HT-29 (cell line): Measurements from ENCODE around the gene DCTD. TPM values are rescaled to one million over a fixed set of nuclear protein-coding genes. Genes with fewer than 3 reads are reported as not detected.
A peak's percentile ranks its signal among the peaks of the same experiment; 100 is the strongest.

Experiments used
- DNase-seq: peaks from one replicate; pipeline ENCODE4 v3.0.0-alpha.2; 2015; ENCODE audit warnings: low spot score
- total RNA-seq: library from RNA; depleted of rRNA; stranded (reverse); fragments of >200 nt; shearing (Covaris generic); gene quantifications from 2 replicates; pipeline ENCODE4 v1.2.3, GENCODE V29; 2014; rRNA removed

The DCTD gene
- total RNA-seq, result 44.1 and 55.1 TPM in 2 replicates

DNA sequence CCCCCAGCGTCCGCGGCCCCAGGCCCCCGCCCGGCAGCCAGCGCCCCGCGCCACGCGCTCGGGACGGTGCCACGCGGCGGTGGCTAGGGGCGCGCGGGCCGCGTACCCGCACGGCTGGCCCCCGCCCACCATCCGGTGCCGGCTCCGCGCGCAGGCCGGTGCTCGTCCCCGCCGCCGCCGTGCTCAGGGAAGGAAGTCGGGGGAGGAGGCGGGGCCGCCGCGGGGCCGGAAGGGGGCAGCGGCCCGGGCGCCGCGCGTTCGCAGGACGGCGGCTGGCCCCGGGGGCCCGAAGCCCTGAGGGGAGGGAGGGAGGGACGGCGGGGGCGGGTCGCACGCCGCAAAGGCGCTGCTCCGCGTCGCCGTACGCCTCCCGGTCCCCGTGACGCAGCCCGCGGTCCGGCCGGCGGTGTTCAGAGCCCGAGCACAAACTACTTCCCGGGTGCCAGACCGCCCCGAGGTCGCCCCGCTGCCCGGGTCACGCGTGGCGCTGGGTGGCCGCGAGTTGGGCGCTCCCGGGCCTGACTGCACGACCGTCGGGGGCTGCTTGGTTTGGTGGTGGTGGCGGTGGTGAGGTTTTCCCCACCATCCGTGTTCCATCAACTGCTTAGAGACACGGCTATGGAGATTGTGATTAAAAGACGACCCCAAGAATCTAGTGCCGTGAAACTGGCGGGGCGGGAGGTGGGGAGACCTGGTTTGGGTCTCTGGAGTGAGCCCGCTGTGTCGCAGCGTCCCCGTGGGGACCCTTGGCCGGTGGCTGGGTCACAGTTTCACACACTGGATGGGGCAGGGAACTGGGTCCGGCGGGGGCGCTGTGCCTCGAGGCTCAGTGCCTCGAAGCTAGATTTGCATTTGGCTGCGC lies at the start of gene DCTD:
TSS of gene DCTD (minus strand) at position 205 of the 862 bp plus-strand sequence. CDS start 1,818 bp downstream, outside the sequence.
- DNase-seq, result peak; percentile 52

DNA sequence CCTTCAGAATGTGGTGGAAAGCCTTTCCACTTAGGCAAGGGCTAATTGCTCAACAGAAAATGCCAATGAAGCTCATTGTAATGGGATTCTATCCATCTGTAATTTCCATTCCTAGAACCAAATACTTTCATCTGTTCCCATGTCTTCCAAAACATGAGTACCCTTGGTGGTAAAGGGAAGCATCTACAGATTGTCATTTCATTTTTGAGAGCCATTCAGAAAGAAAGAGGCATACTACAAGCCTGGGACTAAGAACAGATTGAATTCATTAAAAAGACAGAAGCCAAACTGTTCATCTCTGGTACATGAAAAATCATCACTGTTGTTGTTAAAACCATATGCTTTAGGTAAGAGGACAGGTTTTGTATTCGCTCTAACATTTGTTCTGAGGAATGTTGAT lies 43.6 kb upstream of the DCTD start:
- DNase-seq, result no peak

DNA sequence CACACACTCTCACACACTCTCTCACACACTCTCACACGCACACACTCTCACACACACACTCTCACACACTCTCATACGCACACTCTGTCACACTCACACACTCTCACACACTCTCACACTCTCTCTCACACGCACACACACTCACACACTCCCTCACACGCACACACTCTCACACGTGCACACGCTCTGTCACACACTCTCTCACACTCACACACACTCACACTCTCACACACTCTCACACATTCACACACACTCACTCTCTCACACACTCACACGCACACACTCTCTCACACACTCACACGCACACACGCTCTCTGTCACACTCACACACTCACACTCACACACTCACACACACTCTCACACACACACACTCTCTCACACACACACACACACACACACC lies 43.0 kb upstream of the DCTD start:
- DNase-seq, result no peak

DNA sequence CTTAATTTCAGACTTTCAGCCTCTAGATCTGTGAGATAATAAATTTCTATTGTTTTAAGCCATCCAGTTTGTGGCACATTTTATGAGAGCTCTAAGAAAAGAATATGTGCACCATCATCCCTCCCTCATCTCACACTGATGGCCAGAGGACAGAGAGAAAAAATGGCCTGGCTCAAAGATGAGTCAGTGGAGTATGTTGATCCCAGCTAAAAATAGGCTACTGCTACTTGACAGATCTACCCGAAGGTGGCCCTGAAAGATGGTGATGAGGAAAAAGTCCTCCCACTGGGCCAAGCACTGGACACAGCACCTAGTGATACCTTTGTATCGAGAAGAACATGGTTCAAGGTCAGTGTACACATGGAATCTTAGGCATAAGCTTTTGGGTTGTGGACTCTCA lies 38.2 kb upstream of the DCTD start:
- DNase-seq, result no peak

DNA sequence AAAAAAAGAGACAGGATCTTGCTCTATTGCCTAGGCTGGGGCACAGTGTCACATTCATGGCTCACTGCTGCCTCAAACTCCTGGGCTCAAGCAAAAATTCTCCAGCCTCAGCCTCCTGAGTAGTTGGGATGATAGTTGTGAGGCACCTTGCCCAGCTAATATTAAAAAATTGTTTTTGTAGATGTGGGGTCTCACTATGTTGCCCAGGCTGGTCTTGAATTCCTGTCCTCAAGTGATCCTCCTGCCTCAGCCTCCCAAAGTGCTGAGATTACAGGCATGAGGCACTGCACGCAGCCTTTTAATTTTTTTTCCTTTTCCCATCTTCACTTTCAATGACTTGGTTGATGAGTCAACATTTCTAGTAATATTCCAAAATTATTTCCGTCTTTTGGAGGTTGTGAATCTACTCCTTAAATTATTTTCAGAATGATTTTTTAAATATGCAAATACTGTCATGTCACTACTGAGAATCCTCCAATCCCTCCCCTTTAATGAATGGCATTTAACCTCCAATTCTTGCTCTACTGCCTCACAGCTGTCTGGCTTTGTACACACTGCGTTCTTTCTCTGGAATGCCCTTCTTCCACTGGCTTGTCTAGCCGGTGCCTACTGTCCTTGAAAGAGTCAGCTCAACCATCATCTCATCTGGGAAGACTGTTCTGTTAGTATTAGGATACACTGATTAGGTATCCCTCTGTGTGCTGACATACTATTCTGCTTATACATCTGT lies 27.5 kb upstream of the DCTD start:
- no peak for DNase-seq

DNA sequence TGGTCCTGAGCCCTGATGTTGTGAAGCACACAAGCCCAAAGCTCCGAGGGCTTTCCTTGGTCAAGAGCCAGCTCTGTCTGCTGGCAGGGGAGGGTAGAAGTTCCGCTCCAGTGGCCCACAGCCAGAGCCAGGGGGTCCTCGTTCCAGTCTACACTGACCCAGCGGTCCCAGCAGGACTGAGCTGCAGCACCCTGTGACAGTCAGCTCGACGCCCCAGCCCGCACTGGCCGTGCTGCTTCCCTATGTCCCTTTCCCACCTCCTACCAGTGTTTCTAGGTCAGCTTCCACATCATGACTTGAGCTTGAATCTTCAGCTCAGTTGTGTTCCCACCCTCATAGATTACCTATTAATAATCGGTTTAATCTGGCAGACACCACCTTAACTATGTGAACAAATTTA lies 22.5 kb upstream of the DCTD start:
- DNase-seq, result no peak

DNA sequence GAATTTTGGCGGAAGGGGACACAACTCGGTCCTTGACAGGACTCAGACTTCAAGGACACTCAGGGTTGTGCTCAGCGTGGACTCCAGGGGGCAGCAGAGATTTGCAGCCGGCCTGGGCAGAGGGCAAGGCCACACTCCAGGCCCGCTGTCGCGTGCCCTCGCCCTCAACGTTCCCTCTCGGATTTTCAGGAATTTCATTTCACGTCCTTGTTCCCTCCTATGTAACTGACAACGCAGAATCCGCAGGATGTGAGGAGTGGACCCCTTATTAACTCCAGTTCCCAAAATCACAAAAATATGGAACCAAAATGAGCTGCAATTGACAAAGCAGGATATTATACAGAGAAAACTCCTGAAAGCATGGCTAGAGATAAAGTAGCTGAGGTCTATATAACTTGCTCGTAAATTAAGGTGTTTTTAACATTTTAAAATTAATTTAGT lies 21.0 kb upstream of the DCTD start:
- DNase-seq, result peak; percentile 64

DNA sequence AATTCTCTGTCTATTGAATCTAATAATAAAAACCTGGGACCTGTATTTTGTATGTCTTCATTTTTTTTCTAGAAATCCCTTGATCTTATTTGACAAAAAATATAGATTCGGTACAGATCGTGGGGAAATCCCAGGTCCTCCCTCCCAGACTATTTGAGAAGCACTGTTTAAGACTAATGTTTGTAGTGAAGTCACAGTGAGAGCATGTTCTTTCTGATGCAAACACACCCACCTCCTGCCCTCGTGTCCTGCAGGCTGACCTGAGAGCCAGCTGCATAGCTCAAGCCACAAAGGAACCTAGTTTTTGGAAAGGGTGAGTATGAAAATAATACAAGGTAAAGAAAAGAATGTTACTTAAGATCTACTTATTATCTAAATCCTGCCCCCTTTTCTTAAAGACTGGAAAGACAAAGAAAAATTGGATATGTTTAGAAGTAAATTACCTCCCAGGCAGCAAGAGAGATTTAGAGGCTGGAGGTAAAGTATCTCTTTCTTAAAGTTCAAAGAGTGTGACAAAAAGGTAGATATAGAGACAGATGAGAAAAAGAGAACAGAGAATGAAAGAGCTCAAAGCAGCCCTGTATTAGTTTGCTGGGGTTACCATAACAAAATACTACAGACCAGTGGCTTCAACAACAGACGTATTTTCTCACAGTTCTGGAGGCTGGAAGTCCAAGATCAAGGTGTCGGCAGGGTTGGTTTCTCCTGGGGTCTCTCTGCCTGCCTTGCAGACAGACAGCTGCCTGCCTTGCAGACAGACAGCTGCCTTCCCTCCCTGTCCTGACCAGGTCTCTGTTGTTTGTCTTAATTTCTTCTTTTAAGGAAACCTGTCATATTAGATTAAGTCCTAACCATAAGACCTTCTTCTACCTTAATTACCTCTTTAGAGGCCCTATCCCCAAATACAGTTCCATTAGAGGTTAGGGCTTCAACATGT lies 20.4 kb upstream of the DCTD start:
- no peak for DNase-seq

DNA sequence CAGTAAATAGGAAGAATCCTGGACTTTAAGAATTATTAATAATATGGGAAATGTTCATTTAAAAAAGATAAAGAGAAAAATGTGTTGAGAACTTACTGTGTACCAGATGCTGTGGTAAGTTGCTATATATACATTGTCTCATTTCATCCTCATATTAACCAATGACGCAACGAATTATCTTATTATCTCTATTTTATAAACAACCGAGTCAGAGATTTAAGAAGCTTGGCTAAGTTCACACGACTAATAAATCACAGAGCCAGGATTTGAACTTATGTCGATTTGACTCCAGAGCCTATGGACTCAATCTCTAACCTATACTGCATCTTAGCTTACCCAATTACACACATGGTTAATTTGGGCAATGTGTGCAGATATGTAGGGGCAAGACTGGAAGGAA lies 15.5 kb upstream of the DCTD start:
- no peak for DNase-seq

DNA sequence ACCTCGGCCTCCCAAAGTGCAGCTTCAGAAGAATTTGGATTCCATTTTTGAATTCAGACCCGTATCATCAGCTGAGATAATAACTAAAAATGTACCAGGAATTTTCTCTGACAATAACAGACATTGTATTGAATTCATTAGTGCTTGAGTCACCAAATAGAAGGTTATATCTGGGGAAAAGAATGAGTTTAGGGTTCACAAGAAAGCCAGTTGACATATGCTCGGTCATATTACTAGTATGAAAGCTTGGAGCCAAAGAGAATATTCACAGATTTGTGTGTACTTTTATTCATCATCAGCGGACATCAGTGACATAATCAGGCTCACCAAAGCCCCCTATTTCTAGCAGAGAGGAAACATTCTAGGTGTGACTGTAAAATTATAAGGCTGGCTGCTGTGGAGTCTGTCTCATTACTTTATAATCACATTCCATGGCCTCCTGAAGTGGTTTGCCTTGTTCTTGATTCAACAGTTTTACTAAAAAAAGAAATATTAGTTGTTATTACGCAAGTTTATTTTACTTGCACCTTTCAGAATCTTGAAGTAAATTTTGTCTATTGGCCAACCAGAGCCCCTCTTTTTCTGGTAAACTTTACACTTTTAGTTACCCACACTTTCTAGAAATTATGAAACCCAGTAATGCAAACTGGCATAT lies 14.6 kb upstream of the DCTD start:
- no peak for DNase-seq

DNA sequence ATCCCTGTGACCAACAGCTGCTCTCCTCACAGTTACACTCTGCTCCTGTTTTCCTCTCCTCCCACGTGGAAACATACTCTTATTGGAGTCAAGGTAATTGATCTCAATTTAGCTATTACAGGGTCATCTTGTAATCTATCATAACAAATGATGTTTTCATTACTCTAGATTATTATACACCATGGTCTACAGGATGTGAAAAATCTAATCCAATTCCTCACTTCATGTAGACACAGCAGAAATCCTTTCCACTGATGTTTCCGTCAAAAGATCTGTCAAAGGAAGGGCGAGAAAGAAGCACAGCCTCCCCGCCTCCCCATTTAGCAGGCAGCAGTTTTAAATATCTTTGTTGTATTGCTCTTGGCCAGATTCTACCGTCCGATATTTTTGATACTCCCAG lies 13.7 kb upstream of the DCTD start:
- no peak for DNase-seq

DNA sequence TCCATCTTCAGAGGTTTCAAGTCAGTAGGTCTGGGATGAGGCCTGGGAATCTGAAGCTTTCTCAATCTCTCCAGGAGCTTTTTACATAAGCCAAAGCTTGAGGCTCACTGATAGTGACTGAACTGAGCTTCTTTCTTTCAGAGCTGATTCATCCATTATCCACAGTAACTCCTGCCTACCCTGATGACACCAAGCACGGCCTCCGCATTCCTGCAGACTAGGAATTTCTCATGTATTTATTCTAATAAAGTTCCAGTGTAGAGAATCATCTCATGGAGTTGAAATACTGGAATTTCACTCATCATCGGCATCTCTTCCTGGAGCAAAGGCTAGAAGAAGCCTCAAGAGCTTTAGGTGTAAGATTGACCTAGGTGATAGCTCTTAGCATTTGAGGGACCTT lies 12.1 kb upstream of the DCTD start:
- DNase-seq, result no peak

DNA sequence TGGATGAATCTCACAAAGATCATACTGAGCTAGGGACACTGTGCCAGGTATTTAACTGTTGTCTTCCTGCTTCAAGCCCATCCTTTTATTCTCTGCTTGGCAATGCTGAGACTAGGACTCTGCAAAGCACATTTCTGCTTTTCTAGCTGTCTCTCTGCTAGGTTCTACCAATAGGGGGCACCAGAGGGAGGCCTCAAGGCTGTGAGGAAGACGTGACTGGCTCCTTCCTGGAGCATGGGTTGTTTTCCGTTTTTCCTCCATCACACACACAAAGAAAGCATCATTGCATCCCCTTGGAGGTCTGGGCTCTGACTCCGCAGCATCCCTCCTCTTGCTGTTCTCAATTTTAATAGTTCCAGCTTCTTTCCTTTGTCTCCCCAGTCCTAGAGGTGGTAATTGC lies 10.9 kb upstream of the DCTD start:
- no peak for DNase-seq

DNA sequence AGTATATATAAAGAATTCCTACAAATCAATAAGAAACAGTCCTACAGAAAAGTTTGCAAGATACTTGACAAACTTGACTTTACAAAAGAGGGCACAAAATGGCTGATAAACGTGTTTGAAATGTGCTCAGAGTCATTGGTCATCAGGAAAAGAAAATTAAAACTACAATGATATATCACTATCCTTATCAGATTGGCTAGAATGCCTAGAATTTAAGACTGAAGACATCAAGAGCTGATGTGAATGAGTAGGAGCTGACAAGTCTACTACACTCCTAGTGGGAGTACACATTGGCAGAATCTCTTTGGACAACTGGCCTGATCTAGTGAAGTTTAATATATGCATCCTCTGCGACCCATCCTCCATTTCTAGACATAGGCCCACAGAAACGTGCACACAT lies 10.3 kb upstream of the DCTD start:
- no peak for DNase-seq

DNA sequence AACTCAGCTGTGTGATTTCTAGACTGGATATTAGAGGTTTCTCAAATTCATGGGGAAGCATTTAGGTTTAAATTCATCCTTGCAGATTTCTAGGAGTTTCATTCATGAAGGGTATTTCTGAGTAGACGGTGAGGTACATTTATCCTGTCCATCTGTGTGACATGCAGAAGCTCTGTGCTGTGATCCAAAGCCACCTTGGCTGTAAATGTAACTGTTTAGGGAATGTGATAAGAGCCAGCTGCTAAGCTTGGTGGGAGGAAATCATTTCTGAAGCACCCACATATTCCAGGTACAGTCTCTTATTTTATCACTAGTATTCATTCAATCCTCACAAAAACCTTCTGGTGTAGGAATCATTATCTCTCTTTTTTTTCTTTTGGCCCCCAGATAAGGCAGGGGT lies 8.7 kb upstream of the DCTD start:
- DNase-seq, result no peak

DNA sequence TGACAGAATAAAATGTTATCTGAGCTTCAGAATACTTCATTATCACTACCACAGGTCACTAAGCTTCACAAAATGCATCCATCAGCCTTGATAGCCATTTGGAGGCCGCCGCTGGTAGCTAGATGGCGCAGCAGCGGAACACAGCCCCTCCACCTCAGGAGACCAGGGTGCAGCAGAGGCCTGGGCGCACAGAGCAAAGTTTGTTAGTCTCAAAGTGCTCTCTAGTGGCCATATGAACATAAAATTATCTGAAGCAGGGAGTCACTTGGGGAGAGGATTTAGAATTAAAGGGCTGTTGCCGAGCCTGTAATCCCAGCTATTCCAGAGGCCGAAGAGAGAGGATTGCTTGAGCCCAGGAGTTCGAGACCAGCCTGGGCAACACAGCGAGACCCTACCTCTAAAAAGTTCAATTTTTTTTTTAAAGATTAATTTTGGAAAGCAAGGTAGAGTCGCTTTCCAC lies 8.1 kb upstream of the DCTD start:
- DNase-seq, result peak; percentile 75

DNA sequence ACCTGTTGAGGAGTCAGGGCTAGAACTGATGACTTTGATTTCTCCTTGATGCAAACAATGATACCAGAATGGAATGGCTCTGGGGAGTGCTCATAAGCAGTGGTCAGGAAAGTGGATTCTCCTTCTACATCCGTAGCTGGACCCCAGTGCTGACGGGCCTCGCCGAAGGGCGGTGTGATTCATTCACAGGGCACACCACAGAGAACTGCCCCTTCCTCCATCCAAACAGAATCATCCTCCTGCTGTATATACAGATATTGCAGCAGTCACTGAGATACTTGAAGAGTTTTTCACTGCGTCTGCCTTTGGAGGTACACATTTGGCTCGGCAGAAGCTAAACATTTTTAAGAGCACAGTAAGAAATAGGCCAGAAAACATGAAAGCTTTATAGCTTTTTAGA lies 7.3 kb upstream of the DCTD start:
- DNase-seq, result no peak

DNA sequence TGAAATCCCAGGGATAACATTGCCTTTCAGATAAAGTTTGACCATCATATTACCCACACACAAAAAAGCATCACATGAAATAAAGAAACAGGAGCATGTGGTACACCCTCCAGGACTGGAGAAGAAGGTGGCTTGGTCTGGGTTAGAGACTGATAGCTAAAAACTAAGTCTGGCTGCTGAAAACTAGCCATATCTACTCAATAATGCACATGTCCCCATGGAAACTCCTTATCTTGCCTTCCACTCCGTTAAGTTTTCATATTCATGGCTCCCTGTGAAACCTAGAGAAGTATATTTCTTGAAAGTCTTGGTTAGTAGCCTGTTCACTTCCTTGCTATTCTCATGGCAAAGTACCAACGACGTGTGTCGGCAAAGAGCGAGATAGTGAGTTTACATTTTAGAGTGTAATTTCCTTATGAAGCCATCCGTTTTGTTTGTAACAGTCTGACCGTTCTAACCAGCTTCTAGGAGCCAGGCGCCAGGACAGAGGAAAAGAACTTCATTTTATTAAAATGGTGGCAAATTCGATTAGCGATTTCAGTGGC lies 6.7 kb upstream of the DCTD start:
- DNase-seq, result no peak

DNA sequence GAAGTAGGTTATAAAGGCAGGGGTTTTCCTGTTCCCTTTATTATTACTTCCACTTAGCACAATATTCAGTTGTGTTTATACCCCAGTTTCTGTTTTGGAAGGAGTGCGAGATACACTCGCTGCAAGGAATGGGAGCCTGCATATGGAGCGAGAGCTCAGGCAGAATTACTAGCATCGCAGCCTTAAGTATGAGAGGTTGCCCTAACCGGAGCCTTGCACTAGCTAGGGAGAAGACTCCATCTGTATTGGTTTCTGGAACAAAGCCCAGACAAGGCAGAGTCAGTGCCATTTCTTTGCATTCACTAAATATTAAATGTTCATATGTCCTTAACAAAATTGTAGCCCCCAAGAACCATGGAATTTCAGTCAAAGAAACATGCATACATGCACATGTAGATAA lies 6.2 kb upstream of the DCTD start:
- DNase-seq, result no peak

DNA sequence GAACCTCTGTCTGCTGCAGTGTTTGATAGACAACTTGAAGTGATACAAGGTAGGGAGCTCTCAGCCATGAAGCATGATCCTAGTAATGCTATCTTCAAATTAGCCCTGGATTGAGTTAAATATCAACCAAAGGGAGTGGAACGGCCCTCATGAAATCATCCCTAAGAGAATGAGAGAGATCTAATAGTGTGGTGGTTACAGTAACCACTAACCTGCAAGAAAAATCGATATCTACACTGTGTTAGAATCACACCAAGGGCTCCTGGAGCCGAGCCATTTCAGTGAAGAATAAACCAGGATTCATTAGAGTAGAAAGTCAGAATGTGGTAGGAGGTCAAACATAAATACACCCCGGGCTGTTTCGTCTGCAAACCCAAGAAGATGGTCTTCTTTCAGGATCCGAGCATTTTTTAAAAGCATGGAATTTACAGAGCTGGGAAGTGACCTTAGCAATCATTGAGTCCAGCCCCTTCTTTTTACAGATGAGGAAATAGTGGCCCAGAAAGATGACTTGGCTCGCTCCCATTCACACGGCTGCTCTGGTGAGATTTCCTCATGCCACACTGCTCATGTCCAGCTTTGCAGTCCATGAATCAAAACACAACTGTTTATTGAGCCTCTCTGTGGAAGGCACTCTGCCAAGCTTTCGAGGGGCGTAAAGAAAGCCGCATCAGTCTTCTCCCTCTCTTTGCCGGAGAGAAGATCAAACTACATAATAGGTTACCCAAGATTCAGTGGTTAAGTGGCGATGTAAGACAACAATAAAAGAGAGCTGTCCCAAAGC lies 5.5 kb upstream of the DCTD start:
- DNase-seq, result peak; percentile 61
